Peyer's patch (tissue), 4 donors: Measurements from ENCODE around the gene AZU1.

Experiments used
- POLR2A ChIP-seq, 2 donors: fragments of 450-650 bp; IDR thresholded peaks; one replicate each; pipeline ENCODE4 v1.5.1; 2017; ENCODE audit warnings: antibody characterized with exemption in 2 of 2, mild to moderate bottlenecking in 2 of 2, moderate library complexity in 2 of 2
- TF ChIP-seq, protein P1 (sequence below), 6 experiments: fragments of 450-650 bp in 4 of 6; fragments of 200-600 bp in 2 of 6; sonication (generic) in 1 of 6; IDR thresholded peaks; one replicate each; pipeline ENCODE4 v1.5.1; 2017 to 2019; ENCODE audit warnings: antibody characterized with exemption in 6 of 6, mild to moderate bottlenecking in 3 of 6, moderate library complexity in 1 of 6

DNA sequence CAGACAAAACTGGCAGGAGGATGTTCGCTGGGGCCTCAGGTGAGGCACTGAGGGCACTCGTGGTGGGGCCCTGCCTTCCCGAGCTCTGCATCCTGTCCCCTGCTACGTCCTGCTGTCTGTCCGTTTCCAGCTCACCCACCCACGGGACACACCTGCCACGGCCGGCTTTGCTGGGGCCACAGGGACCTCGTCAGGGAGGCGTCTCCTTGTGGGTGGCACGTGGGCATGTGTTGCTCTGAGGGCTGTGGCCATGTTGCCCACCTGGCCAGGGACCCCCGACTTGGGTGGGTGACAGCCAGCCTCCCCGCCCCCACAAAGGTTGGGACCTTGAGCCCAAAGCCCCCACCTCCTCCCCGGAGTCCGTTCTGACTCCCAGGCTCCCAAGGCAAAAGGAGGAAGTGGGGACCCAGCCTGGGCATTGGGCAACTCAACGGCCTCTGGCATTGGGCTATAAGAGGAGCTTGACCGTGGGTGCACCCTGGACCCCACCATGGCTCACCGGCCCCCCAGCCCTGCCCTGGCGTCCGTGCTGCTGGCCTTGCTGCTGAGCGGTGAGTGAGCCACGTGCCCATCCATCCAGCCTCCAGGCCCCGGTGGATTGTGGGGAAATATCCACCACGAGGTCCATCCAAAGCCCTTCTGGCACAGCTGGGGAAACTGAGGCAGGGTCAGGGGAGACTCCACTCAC, 13.0 kb downstream of the AZU1 start, which contains the start of gene PRTN3:
- TF ChIP-seq, protein P1, sequence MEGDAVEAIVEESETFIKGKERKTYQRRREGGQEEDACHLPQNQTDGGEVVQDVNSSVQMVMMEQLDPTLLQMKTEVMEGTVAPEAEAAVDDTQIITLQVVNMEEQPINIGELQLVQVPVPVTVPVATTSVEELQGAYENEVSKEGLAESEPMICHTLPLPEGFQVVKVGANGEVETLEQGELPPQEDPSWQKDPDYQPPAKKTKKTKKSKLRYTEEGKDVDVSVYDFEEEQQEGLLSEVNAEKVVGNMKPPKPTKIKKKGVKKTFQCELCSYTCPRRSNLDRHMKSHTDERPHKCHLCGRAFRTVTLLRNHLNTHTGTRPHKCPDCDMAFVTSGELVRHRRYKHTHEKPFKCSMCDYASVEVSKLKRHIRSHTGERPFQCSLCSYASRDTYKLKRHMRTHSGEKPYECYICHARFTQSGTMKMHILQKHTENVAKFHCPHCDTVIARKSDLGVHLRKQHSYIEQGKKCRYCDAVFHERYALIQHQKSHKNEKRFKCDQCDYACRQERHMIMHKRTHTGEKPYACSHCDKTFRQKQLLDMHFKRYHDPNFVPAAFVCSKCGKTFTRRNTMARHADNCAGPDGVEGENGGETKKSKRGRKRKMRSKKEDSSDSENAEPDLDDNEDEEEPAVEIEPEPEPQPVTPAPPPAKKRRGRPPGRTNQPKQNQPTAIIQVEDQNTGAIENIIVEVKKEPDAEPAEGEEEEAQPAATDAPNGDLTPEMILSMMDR (IDR thresholded peaks at IDR 0.05), result no peak
- TF ChIP-seq POLR2A (IDR thresholded peaks at IDR 0.05), result no peak
